ENCODE data around the gene TVP23A. TPM values are rescaled to one million over a fixed set of nuclear protein-coding genes. Genes with fewer than 3 reads are reported as not detected.

The TVP23A gene
- total and polyA plus RNA-seq, 10 of the 15 experiments (the other 5 are each of a cell fraction or from before 2014, with no cell fraction given), result 1.1 to 6.4 (median 2.2) TPM

GRCh38 chr16:10740000-10740844 is 78.4 kb downstream of the TVP23A start:
- DNase-seq (ENCODE audit: low read depth, low spot score) (no peak), FAIRE-seq (no peak), ATAC-seq (no peak)
- no peaks in the 10 kb centered on the region for H3K27me3 ChIP-seq (replicated peaks in 1 of 2; ENCODE audit: control insufficient read depth in 2 of 2, insufficient read depth in 2 of 2, low read length in 1 of 2)
- intact Hi-C loops (cut with micrococcal nuclease; ENCODE audit: unreplicated experiment) (loop anchor here (2.0 to 5.0 kb wide), 4 partner anchors 73 to 428 kb away; partner anchors contain the start of genes ATF7IP2 and CIITA), in situ Hi-C loops (cut with MboI) (loop anchor here (5.0 to 10.0 kb wide), 7 partner anchors 137 to 1595 kb away; partner anchors contain the start of gene CIITA)
- no peak overlapping the region for H2AFZ ChIP-seq (ENCODE audit: control insufficient read depth, low read depth, low read length)
- RAD21 ChIA-PET (ENCODE audit: unreplicated experiment), result interaction anchor here (0.7 to 5.6 kb wide), 26 partner anchors 11 to 427 kb away, joined by 3 to 65 read pairs (median 4); partner anchors contain the start of gene CIITA
- H3K4me1 ChIP-seq (ENCODE audit: control insufficient read depth, insufficient read depth, low read length), result peaks cover 50% of the 10 kb centered on the region
- H4K20me1 ChIP-seq (ENCODE audit: control insufficient read depth, insufficient read depth), result no peaks in the 10 kb centered on the region
- no peaks in the 10 kb centered on the region; a peak in 1 of 4 replicates for H3K36me3 ChIP-seq (ENCODE audit: control insufficient read depth in 2 of 2, insufficient read depth in 2 of 2, low read length in 1 of 2)
- SMC1A ChIA-PET (ENCODE audit: uncharacterized antibody, unreplicated experiment), result interaction anchor here (0.7 to 6.0 kb wide), 25 partner anchors 13 to 210 kb away, joined by 3 to 66 read pairs (median 4); partner anchors contain the start of genes CIITA and CLEC16A
- H3K27ac ChIP-seq (ENCODE audit: control insufficient read depth, insufficient read depth), result no peak overlapping the region
- POLR2A ChIA-PET, result interaction anchor here (0.5 to 4.0 kb wide), 11 partner anchors 13 to 197 kb away, joined by 3 to 25 read pairs (median 3); partner anchors contain the start of gene CIITA
- no peak overlapping the region for H3K4me3 ChIP-seq
- BruUV-seq (replicated peaks), result no TSS peak
- CTCF ChIA-PET, result interaction anchor here (0.7 to 2.9 kb wide), 17 partner anchors 13 to 225 kb away, joined by 3 to 16 read pairs (median 5); partner anchors contain the start of gene CIITA
- TF ChIP-seq RUNX3 (IDR thresholded peaks at IDR 0.05; ENCODE audit: low read length) (peak; percentile 29; the same call in 1 of the 2 replicates), ZNF207 (IDR thresholded peaks at IDR 0.05; ENCODE audit: borderline replicate concordance) (no peak), FOXK2 (IDR thresholded peaks at IDR 0.05) (no peak), BHLHE40 (IDR thresholded peaks at IDR 0.05; ENCODE audit: borderline replicate concordance in 1 of 2, low read depth in 2 of 2, low read length in 1 of 2) (peak in 1 of 2 experiments; percentile 4; a peak in 1 of 4 replicates)
- no peaks in the 10 kb centered on the region for H3K9me3 ChIP-seq (replicated peaks; ENCODE audit: control insufficient read depth, insufficient read depth, low read length)
- 78% methylated on average over 10 of the region's 10 CpGs for WGBS (ENCODE audit: insufficient coverage, insufficient replicate concordance, low lambda C conversion rate, missing lambda C conversion rate)
- H3K9ac ChIP-seq (ENCODE audit: control insufficient read depth, insufficient read depth, low read length), result no peak overlapping the region
- peaks cover 4% of the 10 kb centered on the region for H3K79me2 ChIP-seq (ENCODE audit: control insufficient read depth, insufficient read depth, low read length)
- peak overlapping the region; percentile 6 for H3K4me2 ChIP-seq (ENCODE audit: control insufficient read depth, insufficient read depth)
